Cardiac muscle cell (in vitro differentiated cells and primary cell): Measurements from ENCODE around the gene IGFBP5. TPM values are rescaled to one million over a fixed set of nuclear protein-coding genes. Genes with fewer than 3 reads are reported as not detected.

Experiments used
- DNase-seq, 2 donors: peaks; one replicate each; pipeline versions ENCODE4 v3.0.0 to v3.0.0-alpha.2; 2010 to 2017; ENCODE audit warnings: low read depth in 1 of 2, low spot score in 1 of 2
- H3K27ac ChIP-seq: fragments of 200-600 bp; sonication (generic); 2 replicates; pipeline ENCODE4 v1.5.1; 2016
- H3K27me3 ChIP-seq: fragments of 200-600 bp; sonication (generic); 2 replicates; pipeline ENCODE4 v1.6.0; 2016; ENCODE audit warnings: control low read depth
- H3K36me3 ChIP-seq: fragments of 200-600 bp; sonication (generic); 2 replicates; pipeline ENCODE4 v1.5.1; 2016; ENCODE audit warnings: control low read depth
- H3K4me1 ChIP-seq: fragments of 200-600 bp; sonication (generic); 2 replicates; pipeline ENCODE4 v1.8.1; 2017; ENCODE audit warnings: low read depth, mild to moderate bottlenecking, mixed run types
- H3K4me3 ChIP-seq: fragments of 200-600 bp; sonication (generic); 2 replicates; pipeline ENCODE4 v1.5.1; 2016; ENCODE audit warnings: mild to moderate bottlenecking
- H3K9me3 ChIP-seq: fragments of 200-600 bp; sonication (generic); 2 replicates; pipeline ENCODE4 v1.5.1; 2017; ENCODE audit warnings: low read depth, mild to moderate bottlenecking, control low read depth
- CTCF ChIP-seq: IDR thresholded peaks from 2 replicates; pipeline ENCODE4 v1.5.1; 2012; ENCODE audit warnings: low read depth, mild to moderate bottlenecking, low read length
- polyA plus RNA-seq: library from polyadenylated mRNA; unstranded; fragments of >200 nt; fragmentation: Nextera tagmentation; extraction: Ambion mirVana; gene quantifications from 2 replicates; pipeline ENCODE4 v1.2.1, GENCODE V29; 2016
- total RNA-seq: library from RNA; depleted of rRNA; stranded (reverse); fragments of >200 nt; gene quantifications from 2 replicates; pipeline ENCODE4 v1.2.3, GENCODE V29; 2016

The IGFBP5 gene
- total and polyA plus RNA-seq, 2 experiments from 2014 or later: 35.2 to 132 TPM

- no peak overlapping the region for H3K27ac ChIP-seq
Measured at GRCh38 chr2:216693414-216694080, 1.8 kb downstream of the IGFBP5 start.

GRCh38 chr2:216692636-216693413 is 2.5 kb downstream of the IGFBP5 start:
- peaks cover 39% of the 10 kb centered on the region for H3K4me1 ChIP-seq
- H3K9me3 ChIP-seq: no peaks in the 10 kb centered on the region
- H3K27me3 ChIP-seq: no peaks in the 10 kb centered on the region
- peak overlapping the region; percentile 75 for H3K4me3 ChIP-seq
- DNase-seq: peak; percentile 50 to 92
- H3K36me3 ChIP-seq: no peaks in the 10 kb centered on the region
- peak overlapping the region; percentile 87 for H3K27ac ChIP-seq
- TF ChIP-seq CTCF: no peak

More at GRCh38 chr2:216693414-216694080, 1.8 kb downstream of the IGFBP5 start:
- peak overlapping the region; percentile 75 for H3K4me3 ChIP-seq
- no peaks in the 10 kb centered on the region for H3K36me3 ChIP-seq
- DNase-seq: no peak
- no peaks in the 10 kb centered on the region for H3K27me3 ChIP-seq
- TF ChIP-seq CTCF: no peak
- no peaks in the 10 kb centered on the region for H3K9me3 ChIP-seq
- peaks cover 45% of the 10 kb centered on the region for H3K4me1 ChIP-seq

GRCh38 chr2:216690853-216691741 is 4.3 kb downstream of the IGFBP5 start:
- Histone ChIP-seq H3K27me3 (no peaks in the 10 kb centered on the region), H3K9me3 (no peaks in the 10 kb centered on the region)
- DNase-seq: peak; percentile 82 to 91

GRCh38 chr2:216690456-216690852 is 4.9 kb downstream of the IGFBP5 start:
- DNase-seq: no peak
- TF ChIP-seq CTCF: no peak
- H3K36me3 ChIP-seq: no peaks in the 10 kb centered on the region
- H3K4me1 ChIP-seq: peaks cover 20% of the 10 kb centered on the region
- no peak overlapping the region for H3K27ac ChIP-seq
- H3K9me3 ChIP-seq: no peaks in the 10 kb centered on the region
- no peak overlapping the region for H3K4me3 ChIP-seq
- no peaks in the 10 kb centered on the region for H3K27me3 ChIP-seq

More at GRCh38 chr2:216690853-216691741, 4.3 kb downstream of the IGFBP5 start:
- Histone ChIP-seq H3K27ac (peak overlapping the region; percentile 39), H3K4me3 (peak overlapping the region; percentile 75), H3K4me1 (peaks cover 26% of the 10 kb centered on the region), H3K36me3 (no peaks in the 10 kb centered on the region)
- no peak for TF ChIP-seq CTCF

- no peak overlapping the region for H3K4me3 ChIP-seq
- H3K4me1 ChIP-seq: peaks cover 19% of the 10 kb centered on the region
- no peak overlapping the region for H3K27ac ChIP-seq
- no peak for DNase-seq
- TF ChIP-seq CTCF: no peak
- H3K9me3 ChIP-seq: no peaks in the 10 kb centered on the region
- no peaks in the 10 kb centered on the region for H3K36me3 ChIP-seq
- no peaks in the 10 kb centered on the region for H3K27me3 ChIP-seq
Measured at GRCh38 chr2:216689397-216689796, 6.0 kb downstream of the IGFBP5 start.
